Stimulated activated effector memory CD8-positive, alpha-beta T cell treated with anti-CD3 and anti-CD28 coated beads, Interleukin-12 subunit alpha, Interleukin-12 subunit beta, amount 100 ng/mL, for 72 hours (primary cell): ENCODE results near the gene IFITM5.
"Not testable (repeated sequence)": the region's sequence is repeated elsewhere in the genome, so short reads cannot be mapped to it uniquely, and the experiment has no call there.

Source experiments
- ATAC-seq: fragments of 150-1000 bp; cut with Tn5 transposase; 2 replicates; pipeline ENCODE4 v1.10.0; 2021
- DNase-seq, 2 donors: peaks; one replicate each; pipeline ENCODE4 v3.0.0; 2021 to 2022; ENCODE audit warnings: low spot score in 2 of 2
- H3K27ac Mint-ChIP-seq: one replicate; pipeline ENCODE4 v1.8.0; 2022; ENCODE audit warnings: mild to moderate bottlenecking, mixed read lengths
- H3K36me3 Mint-ChIP-seq: one replicate; pipeline ENCODE4 v1.8.0; 2022; ENCODE audit warnings: mild to moderate bottlenecking, mixed read lengths
- H3K4me1 Mint-ChIP-seq: one replicate; pipeline ENCODE4 v1.8.0; 2022; ENCODE audit warnings: mixed read lengths
- H3K4me3 Mint-ChIP-seq: one replicate; pipeline ENCODE4 v1.8.0; 2022; ENCODE audit warnings: mild to moderate bottlenecking, mixed read lengths
- H3K9me3 Mint-ChIP-seq: one replicate; pipeline ENCODE4 v1.8.0; 2022; ENCODE audit warnings: mixed read lengths

The IFITM5 gene

DNA sequence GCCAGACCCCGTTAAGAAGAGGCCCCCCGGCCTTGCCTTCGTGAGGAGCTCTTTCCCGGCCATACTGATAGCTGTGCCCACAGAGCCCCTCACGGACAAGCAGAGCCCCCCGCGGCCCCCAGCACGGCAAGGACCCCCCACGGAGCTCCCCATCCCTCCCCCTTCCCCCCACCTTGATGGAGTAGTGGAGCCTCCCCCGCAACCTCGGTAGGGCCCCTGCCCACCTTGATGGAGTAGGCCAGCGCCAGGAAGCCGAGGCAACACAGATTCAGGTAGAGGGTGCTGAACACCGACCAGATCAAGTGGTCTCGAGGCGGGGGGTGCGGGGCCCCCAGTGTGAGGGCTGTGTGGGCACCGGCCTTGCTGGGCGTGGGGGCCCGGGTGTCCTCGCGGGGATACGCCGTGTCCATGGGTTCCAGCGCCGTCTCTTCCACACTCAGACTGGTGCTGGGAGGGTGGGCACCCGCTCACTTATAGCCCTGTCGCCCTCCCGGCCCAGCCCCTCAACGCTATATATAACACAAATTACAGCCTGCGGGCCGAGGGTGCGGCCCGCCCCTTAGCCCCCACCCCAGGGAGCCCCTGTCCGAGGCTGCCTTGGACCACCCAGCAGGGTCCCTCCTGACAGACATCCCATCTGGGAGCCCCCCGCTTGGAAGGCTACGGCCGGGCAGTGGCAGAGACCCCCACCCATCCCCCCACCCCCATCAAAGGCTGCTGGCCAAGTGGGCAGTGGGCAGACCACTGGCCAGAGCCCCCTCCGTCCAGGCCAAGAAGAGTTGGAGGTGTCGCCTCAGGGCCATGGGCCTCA lies at the start of gene IFITM5:
TSS of gene IFITM5 (minus strand) at position 446 of the 811 bp plus-strand sequence. CDS start at position 410, 36 bp downstream.
- Mint-ChIP-seq H3K27ac (no peak within 1 kb of the TSS), H3K36me3 (peaks cover 6% of the 10 kb centered on the region), H3K9me3 (no peaks in the 10 kb centered on the region), H3K4me3 (no peak within 1 kb of the TSS), H3K4me1 (peaks cover 29% of the 10 kb centered on the region)
- ATAC-seq = no peak
- no peak for DNase-seq

DNA sequence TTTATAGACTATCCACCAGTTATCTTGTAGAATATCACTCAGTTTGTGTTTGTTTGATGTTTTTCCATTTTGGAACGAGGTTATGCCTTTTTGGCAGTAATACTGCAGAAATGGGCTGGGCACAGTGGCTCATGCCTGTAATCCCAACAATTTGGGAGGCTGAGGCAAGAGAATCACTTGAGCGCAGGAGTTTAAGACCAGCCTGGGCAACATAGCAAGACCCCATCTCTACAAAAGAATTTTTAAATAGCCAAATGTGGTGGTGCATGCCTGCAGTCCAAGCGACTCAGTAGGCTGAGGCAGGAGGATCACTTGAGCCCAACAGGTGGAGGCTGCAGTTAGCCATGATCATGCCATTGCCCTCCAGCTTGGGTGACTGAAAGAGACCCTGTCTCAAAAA lies 47.2 kb upstream of the IFITM5 start:
- DNase-seq = no peak
- Mint-ChIP-seq H3K4me1 (peaks cover 27% of the 10 kb centered on the region), H3K9me3 (no peaks in the 10 kb centered on the region), H3K27ac (no peak overlapping the region), H3K36me3 (peaks cover 6% of the 10 kb centered on the region), H3K4me3 (no peak overlapping the region)
- ATAC-seq = no peak

DNA sequence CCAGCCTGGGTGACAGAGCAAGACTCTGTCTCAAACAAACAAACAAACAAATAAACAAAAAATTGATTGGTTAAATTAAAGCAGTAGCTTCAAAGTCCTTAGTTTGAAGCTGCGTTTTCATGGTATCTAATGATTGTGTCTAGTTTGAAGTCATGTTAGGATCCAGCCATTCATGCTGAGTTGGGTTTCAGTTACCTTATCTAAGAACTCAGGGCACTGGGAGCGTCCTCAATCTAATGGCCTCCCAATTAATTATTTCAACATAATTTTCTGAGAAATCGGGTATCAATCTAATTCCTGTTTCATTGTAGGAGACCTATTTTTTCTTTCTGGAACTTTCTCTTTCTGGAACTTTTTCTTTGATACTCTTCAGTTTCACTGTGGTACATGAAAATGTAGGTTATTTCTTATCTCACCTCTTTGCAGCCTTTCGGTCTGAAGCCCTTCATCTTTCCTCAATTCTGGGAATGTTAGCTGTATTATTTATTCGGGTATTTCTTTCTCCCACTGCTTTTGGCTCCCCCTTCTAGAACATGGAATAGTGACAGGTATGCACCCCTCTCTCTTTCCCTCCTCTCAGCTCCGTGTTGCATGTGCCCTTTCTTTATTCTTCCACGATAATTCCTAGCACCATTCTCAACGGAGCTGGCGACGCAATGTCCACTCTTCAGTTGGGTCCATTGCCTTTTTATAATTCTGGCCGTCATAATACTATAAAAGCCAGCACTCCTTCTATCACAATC lies 45.7 kb upstream of the IFITM5 start:
- Mint-ChIP-seq H3K36me3 (peaks cover 5% of the 10 kb centered on the region), H3K4me3 (no peak overlapping the region), H3K27ac (no peak overlapping the region), H3K4me1 (peaks cover 23% of the 10 kb centered on the region), H3K9me3 (no peaks in the 10 kb centered on the region)
- DNase-seq = no peak
- ATAC-seq = no peak

DNA sequence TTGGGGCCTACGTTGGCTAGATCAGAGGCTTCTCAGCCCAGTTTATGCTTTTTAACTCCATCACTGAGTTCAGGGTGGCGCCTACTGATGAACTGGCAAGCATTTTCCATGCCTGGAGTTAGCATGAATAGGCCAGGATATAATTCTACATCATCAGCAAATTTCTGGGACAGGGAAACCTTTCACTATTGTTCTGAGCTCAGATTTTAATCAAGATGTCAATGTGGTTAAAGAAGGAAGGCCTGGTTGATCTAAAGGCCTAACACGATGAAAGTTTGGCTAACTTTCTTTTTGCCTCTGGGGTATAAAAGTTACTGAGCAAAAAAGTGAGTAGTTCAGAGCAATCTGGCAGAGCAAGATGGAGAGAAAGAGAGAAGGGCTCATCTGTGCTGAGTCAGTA lies 43.0 kb upstream of the IFITM5 start:
- Mint-ChIP-seq H3K4me3 (no peak overlapping the region), H3K36me3 (no peaks in the 10 kb centered on the region), H3K9me3 (no peaks in the 10 kb centered on the region), H3K27ac (no peak overlapping the region), H3K4me1 (peaks cover 21% of the 10 kb centered on the region)
- DNase-seq = no peak
- peak; percentile 21 for ATAC-seq

DNA sequence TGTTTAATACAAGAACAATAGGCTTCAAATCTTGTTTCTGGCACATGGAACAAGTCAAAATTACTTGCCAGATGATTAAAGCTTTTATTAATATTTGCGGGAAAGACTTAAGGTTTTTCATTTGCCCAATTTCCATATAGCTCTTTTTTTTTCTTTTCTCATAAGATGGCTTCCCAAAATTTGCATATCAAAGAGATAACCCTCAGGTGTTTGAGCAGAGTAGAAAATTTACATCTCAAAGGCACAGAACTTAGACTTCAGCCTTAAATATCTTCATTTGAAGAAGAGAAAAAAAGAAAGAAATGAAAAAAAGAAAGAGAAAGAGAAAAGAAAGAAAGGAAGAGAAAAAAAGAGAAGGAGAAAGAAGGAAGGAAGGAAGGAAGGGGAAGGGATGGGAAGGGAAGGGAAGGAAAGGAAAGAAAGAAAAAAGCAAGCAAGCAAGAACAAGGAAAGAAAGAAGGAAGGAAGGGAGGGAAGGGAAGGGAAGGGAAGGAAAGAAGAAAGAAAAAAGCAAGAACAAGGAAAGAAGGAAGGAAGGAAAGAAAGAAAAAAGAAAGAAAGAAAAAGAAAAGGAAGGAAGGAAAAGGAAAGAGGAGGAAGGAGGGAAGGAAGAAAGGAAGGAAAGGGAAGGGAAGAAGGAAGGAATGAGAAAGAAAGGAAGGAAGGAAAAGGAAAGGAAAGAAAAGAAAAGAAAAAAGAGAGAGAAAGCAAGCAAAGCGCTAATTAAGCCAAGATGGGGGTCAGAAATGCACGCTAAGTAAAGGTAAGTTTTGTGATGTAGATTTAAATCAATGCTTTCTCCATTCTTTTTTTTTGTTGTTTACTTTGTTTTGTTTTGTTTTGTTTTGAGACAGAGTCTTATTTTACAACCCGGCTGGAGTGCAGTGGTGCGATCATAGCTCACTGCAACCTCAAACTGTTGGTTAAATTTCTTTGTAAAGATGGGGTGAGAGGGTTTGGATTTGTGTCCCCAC lies 41.5 kb upstream of the IFITM5 start:
- H3K9me3 Mint-ChIP-seq = no peaks in the 10 kb centered on the region
- H3K36me3 Mint-ChIP-seq = no peaks in the 10 kb centered on the region
- H3K4me3 Mint-ChIP-seq = no peak overlapping the region
- peaks cover 30% of the 10 kb centered on the region for H3K4me1 Mint-ChIP-seq
- H3K27ac Mint-ChIP-seq = peak overlapping the region; percentile 38
- ATAC-seq (no peak), DNase-seq (no peak)

DNA sequence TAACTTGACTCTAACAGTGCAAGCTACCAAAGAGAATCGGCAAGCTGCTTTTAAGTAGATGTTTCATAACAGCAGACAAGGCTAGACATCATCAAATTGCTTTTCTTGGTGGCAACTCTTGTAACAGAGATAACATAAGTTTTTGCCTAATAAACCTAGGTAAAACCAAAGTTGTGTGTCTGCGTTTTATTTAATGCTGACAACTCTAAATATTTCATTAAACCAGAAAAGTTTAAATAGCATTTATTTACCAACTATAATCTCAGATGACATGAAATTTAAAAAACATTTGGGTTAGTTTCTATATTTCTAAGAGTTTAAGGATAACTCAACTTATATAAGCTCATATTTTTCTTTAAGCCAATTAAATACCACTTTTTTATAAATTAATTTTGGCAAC lies 40.6 kb upstream of the IFITM5 start:
- no peak overlapping the region for H3K4me3 Mint-ChIP-seq
- H3K27ac Mint-ChIP-seq = no peak overlapping the region
- no peak for ATAC-seq
- H3K9me3 Mint-ChIP-seq = no peaks in the 10 kb centered on the region
- peaks cover 30% of the 10 kb centered on the region for H3K4me1 Mint-ChIP-seq
- H3K36me3 Mint-ChIP-seq = no peaks in the 10 kb centered on the region
- no peak for DNase-seq

DNA sequence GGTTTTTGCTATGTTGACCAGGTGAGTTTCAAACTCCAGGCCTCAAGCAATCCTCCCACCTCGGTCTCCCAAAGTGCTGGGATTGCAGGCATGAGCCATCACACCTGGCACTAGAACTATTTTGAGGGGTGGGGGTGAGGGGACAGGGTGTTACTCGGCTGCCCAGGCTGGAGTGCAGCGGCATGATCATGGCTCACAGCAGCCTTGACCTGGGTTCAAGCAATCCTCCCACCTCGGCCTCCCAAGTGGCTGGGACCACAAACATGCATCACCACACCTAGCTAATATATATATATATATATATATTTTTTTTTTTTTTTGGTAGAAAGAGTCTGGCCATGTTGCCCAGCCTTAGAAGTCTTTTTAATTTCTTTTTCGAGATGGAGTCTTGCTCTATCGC lies 38.4 kb upstream of the IFITM5 start:
- Mint-ChIP-seq H3K4me1 (peaks cover 40% of the 10 kb centered on the region), H3K4me3 (no peak overlapping the region), H3K9me3 (no peaks in the 10 kb centered on the region), H3K36me3 (no peaks in the 10 kb centered on the region), H3K27ac (no peak overlapping the region)
- DNase-seq (no peak), ATAC-seq (no peak)

DNA sequence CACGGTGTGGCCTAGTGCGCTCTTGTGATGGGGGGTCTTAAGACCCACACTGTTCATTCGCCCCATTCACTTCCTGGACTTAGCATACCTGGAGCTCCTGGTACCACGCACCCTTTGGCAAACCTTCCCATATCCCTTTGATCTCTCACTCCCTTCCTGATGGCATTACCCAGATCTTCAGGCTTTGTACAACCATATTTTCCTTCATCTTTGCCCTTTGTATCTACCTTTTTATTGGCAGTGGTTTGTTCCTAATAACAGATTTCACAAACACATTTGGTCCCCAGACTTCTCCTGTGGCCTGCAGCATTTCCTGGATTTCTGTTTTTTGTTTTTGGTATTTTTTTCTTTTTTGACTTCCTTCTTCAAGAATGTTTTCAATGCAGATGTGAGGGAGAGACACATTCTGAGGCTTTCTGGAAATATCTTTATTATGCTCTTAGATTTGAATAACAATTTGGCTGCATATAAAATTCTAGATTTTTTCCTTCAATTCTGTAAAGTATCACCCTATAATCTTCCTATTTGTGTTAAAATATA lies 37.4 kb upstream of the IFITM5 start:
- no peak for ATAC-seq
- Mint-ChIP-seq H3K9me3 (no peaks in the 10 kb centered on the region), H3K36me3 (no peaks in the 10 kb centered on the region), H3K4me3 (no peak overlapping the region), H3K27ac (peak overlapping the region; percentile 61), H3K4me1 (peaks cover 45% of the 10 kb centered on the region)
- no peak for DNase-seq

DNA sequence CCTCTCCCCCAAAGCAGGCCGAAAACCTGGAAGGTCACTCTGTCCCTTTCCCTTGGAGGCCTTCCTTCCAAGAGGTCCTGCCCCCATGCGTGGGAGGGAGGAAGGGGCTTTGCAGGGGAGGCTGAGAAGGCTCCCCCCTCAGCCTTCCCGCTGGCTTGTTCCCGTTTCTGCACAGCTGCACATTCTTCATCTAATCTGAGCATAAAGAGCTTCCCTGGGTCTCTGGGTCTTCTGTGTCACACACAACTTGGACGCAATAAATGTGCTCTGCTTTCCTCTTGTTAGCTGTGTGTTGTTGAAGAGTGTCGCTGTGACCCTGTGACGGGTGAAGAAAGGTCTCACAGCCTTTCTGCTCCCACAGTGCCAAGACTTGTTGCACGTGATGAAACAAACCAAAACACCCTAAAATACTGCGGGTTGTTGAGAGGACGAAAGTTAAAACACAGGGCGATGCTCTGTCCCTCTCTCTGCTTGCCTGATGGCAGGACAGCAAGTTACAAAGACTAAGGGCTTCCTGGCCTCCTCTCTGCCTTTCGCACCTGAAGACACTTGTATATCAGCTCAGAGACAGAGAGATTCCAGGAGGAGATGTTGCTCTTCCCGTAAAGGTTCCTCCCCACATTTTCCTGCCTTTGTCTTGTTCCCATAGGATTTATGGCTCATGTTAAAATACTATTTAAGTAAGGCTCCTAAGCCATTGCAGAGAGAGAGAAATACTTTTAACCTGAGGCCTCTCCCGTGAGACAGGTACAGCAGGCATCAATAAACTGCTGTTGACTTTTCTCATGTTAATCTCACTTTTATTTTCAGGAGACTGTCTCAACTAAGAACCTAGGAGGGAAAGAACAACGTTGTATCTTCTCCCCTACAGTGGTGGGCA lies 36.7 kb upstream of the IFITM5 start:
- ATAC-seq (no peak), DNase-seq (no peak)
- Mint-ChIP-seq H3K4me3 (no peak overlapping the region), H3K36me3 (peaks cover 1% of the 10 kb centered on the region), H3K9me3 (no peaks in the 10 kb centered on the region), H3K27ac (peak overlapping the region; percentile 61), H3K4me1 (peaks cover 45% of the 10 kb centered on the region)

DNA sequence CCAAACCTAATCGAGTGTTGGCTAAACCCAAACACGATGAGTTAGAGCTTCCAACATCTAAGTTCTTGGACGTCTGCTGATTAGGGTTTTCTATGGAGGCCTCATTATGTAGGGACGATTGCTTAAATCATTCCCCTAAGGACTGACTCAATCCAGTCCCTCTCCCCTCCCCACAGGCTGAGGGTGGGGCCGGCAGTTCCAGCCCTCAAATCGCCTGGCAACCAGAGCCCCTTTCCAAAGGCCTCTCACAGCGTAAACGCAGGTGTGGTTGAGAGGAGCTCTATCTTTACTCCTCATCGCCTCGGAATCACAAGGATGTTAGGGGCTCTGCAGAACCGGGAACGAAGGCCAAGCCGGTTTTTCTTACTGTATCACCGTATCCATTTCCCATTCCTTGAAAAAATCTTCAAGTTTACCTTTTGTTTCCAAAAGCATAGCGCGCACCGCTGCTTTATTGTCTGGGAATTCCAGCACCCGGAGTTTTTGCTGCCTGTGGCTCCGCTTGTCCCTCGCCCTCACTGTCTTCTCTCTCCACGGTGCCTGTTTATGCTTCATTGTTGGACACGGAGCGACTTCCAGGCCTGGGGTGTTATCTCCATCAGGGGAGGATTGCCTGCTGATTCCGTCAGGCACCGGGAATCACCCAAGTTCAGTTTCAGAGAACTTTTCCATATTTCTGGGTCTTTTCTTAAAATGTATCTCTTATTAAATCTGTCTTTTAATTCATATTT lies 35.1 kb upstream of the IFITM5 start:
- DNase-seq (no peak), ATAC-seq (no peak)
- Mint-ChIP-seq H3K4me3 (no peak overlapping the region), H3K36me3 (peaks cover 6% of the 10 kb centered on the region), H3K27ac (no peak overlapping the region), H3K9me3 (no peaks in the 10 kb centered on the region), H3K4me1 (peaks cover 54% of the 10 kb centered on the region)

DNA sequence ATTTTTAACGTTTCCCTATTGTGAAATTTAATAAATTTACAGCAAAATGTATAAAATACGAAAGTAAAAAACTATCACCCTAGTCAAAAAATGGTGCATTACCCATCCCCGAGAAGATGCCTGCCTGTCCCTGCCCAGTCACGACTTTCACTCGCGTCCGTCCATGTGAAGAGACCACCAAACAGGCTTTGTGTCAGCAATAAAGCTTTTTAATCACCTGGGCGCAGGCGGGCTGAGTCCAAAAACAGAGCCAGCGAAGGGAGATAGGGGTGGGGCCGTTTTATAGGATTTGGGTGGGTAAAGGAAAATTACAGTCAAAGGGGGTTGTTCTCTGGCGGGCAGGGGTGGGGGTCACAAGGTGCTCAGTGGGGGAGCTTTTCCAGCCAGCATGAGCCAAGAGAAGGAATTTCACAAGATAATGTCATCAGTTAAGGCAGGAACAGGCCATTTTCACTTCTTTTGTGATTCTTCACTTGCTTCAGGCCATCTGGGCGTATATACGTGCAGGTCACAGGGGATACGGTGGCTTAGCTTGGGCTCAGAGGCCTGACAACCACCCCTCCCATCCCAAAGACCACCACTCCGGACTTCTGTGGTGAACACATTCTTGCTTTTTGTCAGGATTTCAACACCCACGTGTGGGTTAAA lies 34.4 kb upstream of the IFITM5 start:
- not testable (repeated sequence) for H3K4me3 Mint-ChIP-seq, DNase-seq, H3K27ac Mint-ChIP-seq, H3K9me3 Mint-ChIP-seq, H3K36me3 Mint-ChIP-seq, ATAC-seq
- H3K4me1 Mint-ChIP-seq = peaks cover 61% of the 10 kb centered on the region

DNA sequence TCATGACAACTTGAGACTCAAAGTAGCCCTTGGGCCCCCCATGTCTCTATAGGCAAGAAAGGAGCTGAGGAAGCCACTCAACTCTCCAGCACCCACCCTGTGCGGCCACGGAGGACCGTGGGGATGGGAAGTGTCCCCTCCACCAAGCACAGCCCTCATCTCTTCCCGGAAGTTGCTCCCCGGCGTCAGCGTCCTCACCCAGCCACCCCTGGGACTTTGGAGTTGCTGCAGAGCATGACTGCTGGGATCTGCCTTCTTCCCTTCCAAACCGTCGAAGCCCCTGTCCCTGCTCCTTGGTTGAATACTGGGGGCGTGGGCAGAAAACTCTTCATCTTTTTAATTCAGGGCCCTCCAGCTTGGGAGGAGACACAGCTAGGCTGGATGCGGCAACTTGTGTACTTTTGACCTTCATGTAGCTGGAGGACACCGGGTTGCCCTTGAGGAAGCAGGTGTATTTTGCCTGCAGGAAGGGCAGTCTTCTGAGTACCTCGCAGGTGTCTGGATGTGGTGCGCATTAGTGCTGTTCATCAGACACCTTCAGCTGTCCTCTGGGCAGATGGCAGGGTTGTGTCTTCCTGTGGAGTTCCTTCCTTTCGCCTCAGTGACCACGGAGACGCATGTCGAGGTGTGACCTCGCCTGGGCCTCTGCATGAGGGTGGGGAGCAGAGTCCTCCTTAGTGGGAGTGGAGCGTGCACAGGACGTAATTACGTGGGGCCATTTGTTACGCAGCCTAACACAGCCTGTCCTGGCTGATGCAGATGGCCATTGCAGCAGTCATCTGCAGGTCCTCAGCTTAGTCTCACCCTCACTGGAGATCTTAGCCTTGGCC lies 33.5 kb upstream of the IFITM5 start:
- no peak overlapping the region for H3K27ac Mint-ChIP-seq
- no peak for DNase-seq
- H3K4me3 Mint-ChIP-seq = no peak overlapping the region
- no peak for ATAC-seq
- peaks cover 6% of the 10 kb centered on the region for H3K36me3 Mint-ChIP-seq
- H3K9me3 Mint-ChIP-seq = no peaks in the 10 kb centered on the region
- H3K4me1 Mint-ChIP-seq = peaks cover 61% of the 10 kb centered on the region
